ENCODE data around the gene INSM1.

The INSM1 gene

GRCh38 chr20:20395087-20395486, 27.2 kb downstream of the INSM1 start:
- no peak for DNase-seq (ENCODE audit: low spot score)

DNA sequence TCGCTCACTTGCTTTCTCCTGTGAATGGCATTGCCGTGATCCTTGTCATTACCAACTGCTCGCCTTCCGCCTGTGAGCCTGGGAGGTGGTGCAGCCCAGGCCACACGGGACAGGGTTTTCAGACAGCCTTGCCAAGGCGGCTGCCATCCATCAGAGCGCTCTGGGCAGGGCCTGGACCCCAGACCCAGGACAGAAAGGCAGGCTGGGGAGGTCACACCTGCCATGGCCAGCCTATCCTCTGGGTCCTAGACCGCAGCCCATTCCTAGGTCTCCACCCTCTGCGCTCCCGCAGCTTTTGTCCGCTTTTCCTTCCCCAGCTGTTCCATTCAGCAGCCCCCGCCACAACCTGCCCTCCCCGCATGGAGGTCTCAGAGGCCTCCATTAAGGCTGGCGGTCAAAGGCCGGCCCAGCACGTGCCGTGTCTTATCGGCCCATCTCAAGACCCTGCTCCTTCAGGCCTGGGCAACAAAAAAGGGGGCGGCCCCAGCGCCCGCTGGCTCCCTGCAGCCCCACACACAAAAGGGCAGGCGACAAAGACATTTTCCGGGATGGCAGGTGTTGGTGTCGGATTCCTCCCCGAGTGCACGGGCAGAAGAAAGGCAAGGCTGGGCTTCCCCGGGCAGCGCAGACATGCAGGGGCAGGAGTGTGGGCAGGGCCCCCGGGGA, 28.1 kb downstream of the INSM1 start:
- no peak for DNase-seq (ENCODE audit: low spot score)

- no peak for DNase-seq (ENCODE audit: low spot score)
Measured at GRCh38 chr20:20396794-20397193, 28.9 kb downstream of the INSM1 start.

GRCh38 chr20:20398123-20398522, 30.2 kb downstream of the INSM1 start:
- no peak for DNase-seq (ENCODE audit: low spot score)

- peak; percentile 22 for DNase-seq (ENCODE audit: low spot score)
Measured at GRCh38 chr20:20399531-20400500, 31.9 kb downstream of the INSM1 start.

DNA sequence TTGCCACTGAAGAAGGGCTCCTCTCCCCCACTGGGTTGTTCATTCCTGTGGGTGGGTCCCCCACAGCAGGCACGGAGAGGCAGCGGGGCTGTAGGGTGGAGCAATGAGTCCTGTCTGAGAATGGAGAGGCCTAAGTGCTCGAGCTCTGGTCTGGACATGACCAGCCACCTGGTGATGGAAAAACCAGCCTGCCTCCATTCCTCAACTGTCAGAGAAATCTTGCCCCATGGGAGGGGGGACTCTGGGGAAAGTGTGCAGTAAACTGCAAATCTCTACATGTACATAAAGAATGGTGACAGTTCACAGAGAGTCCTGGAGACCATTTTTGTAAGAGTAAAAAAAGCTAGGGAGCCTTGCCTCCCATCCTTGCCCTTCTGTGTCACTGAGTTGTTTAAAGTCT, 34.1 kb downstream of the INSM1 start:
- no peak for DNase-seq (ENCODE audit: low spot score)

DNA sequence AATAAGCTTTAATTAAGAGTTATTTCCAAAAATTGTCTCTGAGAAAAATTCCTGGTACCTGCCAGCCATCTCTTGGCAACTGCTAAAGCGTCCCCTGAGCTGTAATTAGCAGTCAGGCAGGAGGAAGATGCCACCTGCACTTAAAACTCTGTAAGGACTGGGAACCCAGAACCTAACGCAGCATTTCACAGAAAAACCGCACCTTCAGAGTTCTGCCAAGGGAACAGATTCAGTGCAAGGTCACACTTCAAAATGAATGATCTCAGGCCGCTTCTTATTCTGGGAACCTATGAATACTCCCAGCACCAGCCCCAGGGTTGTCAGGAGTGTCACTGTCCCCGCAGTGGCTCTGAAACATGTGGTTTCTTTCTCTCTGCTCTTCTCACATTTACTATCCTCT, 36.7 kb downstream of the INSM1 start:
- no peak for DNase-seq (ENCODE audit: low spot score)

DNA sequence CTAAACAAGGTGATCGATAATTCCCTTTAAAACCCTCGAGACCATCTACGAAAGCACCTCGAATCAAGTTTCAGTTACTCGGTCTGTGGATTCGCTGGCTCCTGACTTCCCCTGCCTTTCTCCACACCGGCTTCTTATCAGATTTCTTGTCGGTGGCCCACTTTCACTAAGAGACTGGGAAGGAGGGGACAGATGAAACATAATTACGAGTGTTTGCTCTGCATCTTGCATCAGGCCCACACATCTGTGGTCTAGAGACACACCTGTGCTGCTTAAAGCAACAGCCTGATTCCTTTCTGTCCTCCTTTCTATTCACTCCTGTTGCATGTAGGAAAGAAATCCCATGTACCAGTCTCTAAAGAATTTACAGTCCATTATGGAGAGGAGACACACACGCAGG, 37.7 kb downstream of the INSM1 start:
- no peak for DNase-seq (ENCODE audit: low spot score)

DNA sequence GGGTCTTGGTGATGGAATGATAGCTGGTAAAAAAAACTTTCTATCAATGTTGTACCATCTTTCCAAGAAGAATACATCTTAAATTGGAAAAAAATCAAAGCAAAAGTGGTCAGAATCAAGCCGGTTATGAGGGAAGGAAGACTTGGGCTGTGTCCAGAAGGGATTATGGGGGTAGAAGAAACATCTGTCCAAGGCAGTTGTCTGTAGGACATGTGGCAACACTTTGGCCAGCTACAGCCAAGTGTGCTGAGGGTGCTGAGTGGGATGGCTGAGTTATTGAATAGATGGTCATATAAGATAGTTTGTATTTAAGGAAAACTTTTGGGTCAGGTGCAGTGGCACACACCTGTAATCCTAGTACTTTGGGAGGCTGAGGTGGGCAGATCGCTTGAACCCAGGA, 38.4 kb downstream of the INSM1 start:
- no peak for DNase-seq (ENCODE audit: low spot score)

DNA sequence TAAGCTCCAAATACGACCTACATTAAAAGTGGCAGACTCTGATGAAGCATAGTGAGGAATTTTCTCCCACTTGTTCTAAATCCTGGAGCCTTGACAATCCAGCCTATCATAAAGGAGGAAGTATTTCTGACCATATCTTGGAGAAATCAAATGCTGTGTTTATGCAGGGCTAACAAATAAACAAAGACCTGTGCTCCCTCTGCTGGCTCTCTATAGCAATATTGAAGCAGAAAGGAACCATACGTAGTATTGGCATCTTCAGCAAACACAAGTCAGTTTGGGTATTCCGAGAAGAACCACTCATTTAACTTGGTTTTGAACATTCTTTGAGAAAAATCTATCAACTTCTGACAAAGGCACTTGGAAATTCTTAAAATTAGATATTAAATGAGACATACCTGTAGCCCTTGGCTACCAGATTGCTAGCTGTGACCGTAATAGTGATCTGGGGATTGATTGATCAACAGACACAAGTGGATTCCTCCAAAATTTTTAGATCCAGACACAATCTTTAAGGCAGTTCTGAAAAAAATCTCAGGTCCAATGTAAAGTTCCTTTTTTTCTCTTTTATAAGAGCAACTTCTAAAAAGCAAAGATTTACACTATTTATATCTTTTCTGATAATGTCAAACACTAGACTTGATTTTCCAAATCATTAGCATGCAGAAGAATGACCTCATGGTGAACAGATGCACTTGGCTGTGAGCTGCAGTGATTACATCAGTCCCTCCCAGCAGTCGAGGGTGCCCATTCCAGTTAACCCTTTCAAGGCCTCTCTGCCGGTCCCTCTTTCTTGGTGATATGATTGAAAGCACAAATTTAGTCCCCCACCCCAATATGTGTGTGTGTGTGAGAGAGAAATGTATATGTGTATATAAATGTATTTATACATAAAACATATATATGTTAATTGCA, 40.2 kb downstream of the INSM1 start:
- peak; percentile 25 for DNase-seq (ENCODE audit: low spot score)

DNA sequence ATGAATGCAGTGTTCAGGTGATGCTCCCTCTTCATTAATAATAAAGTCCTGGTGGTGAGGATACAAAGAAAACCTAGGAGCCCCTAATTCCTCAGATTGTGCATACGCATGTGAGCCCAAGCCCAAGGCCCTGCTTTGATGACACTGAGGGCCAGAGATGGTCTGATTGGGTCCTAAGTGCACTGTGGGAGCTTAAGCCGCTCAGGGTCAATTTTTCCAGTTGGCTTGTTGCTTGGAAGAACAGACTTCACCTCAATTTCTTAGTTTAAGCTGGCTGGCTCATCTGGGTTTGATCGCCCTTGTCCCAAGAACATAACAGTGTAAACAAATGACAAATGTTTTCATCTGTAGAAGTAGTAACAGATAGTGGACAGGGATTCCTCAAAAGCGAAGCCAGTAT, 41.4 kb downstream of the INSM1 start:
- DNase-seq (ENCODE audit: low spot score): no peak

DNA sequence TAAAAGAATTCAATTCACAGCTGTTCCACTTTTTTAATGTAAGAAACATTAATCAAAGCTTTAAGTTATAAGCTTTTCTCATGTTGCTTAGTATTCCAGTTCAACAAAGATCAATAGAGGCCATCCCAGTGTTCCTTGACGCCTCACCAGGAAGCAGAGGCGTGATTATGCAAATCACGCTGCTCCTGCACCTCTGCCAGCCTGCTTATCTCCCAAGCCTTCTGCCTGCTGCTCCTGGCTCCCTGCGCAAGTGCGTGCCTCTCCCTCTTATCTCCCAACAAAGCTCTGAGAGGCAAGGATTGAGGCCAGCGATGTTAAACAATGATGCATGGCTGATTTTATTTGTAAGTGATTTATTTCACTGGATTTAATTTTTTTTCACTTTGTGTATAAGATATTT, 42.8 kb downstream of the INSM1 start:
- no peak for DNase-seq (ENCODE audit: low spot score)

GRCh38 chr20:20411402-20411801, 43.5 kb downstream of the INSM1 start:
- DNase-seq (ENCODE audit: low spot score): no peak

GRCh38 chr20:20411836-20412235, 43.9 kb downstream of the INSM1 start:
- no peak for DNase-seq (ENCODE audit: low spot score)

DNA sequence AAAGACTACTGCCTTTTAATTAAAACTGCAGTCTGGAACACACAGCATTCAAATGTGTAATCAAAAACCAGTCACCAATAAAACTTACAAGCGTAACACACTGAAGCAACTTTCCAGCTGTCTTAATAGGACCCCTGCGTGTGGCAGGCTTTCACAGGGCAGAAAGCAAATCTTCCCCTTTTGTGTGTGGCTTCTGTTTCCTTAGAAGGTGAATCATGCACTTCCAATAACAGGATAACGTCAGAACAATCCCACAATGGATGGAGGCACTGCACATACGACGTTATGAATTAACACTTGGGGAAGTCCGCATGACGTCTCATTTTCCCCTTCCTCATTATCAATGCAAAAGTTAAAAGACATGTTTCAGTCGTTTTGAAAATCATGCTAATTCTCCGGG, 44.8 kb downstream of the INSM1 start:
- no peak for DNase-seq (ENCODE audit: low spot score)

- DNase-seq (ENCODE audit: low spot score): no peak
Measured at GRCh38 chr20:20413810-20414281, 45.9 kb downstream of the INSM1 start.

- DNase-seq (ENCODE audit: low spot score): no peak
Measured at GRCh38 chr20:20414640-20415220, 46.8 kb downstream of the INSM1 start.

GRCh38 chr20:20415321-20415720, 47.4 kb downstream of the INSM1 start:
- DNase-seq (ENCODE audit: low spot score): no peak

DNA sequence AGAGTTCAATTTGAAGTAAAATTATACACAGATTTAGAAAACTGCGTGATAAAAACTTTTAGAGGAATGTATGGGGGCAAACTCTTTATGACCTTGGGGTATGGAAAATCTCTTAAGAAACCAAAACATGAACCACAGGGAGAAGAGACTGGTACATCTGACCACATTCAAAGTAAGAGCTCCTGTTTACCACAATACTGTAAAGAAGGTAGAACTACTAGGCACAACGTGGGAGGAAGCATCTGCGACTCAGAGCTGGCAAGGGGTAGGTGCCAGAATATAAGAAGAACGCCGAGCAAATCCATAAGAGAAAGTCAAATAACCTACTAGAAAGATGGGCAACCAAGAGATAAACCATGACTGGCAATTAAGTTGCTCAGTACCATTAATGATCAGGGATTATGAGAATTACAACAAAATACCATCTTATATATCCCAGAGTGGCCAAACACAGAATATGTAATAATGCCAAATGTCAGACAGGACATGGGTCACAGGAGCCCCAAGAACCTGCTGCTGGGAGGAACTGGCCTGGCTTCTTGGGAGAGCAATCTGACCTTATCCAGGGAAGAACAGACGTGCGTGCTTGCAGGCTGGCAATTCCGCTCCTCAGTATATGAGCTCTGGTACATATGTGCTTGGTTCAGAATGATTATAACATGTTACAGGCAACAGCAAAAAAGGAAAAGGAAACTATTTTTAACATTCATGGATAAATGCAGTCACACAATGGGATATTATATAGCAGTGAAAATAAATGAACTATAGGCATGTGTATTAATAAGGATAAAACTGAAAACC, 50.2 kb downstream of the INSM1 start:
- no peak for DNase-seq (ENCODE audit: low spot score)

Data from kidney tubule cell (primary cell).